ENCODE results near the gene STAC3.
"Not testable (repeated sequence)": the region's sequence is repeated elsewhere in the genome, so short reads cannot be mapped to it uniquely, and the experiment has no call there.

Gene STAC3

GRCh38 chr12:57250956-57251355 is at the start of gene STAC3:
TSS of gene STAC3 (minus strand) at chr12:57251187. CDS start at chr12:57249636, 1,551 bp downstream.
- no peak for DNase-seq (ENCODE audit: low read depth in 3 of 3, low spot score in 1 of 3)

GRCh38 chr12:57299514-57300016 is 48.6 kb upstream of the STAC3 start:
- no peak for DNase-seq (ENCODE audit: low read depth in 3 of 3, low spot score in 1 of 3)

- DNase-seq (ENCODE audit: low read depth in 3 of 3, low spot score in 1 of 3), result no peak
Observed at GRCh38 chr12:57296291-57296690, 45.3 kb upstream of the STAC3 start.

GRCh38 chr12:57282073-57282472 is 31.1 kb upstream of the STAC3 start:
- DNase-seq (ENCODE audit: low read depth in 3 of 3, low spot score in 1 of 3), result not testable (repeated sequence)

- DNase-seq (ENCODE audit: low read depth in 3 of 3, low spot score in 1 of 3), result peak; percentile 28 to 47 (median 37)
Observed at GRCh38 chr12:57280211-57281062, 29.4 kb upstream of the STAC3 start.

- no peak for DNase-seq (ENCODE audit: low read depth in 3 of 3, low spot score in 1 of 3)
Observed at GRCh38 chr12:57278465-57279381, 27.7 kb upstream of the STAC3 start.

GRCh38 chr12:57276935-57277563 is 26.1 kb upstream of the STAC3 start:
- DNase-seq (ENCODE audit: low read depth in 3 of 3, low spot score in 1 of 3), result no peak

GRCh38 chr12:57276233-57276632 is 25.2 kb upstream of the STAC3 start:
- DNase-seq (ENCODE audit: low read depth in 3 of 3, low spot score in 1 of 3), result not testable (repeated sequence)

- DNase-seq (ENCODE audit: low read depth in 3 of 3, low spot score in 1 of 3), result no peak
Observed at GRCh38 chr12:57273516-57273915, 22.5 kb upstream of the STAC3 start.

- DNase-seq (ENCODE audit: low read depth in 3 of 3, low spot score in 1 of 3), result no peak
Observed at GRCh38 chr12:57272337-57273151, 21.6 kb upstream of the STAC3 start.

GRCh38 chr12:57270966-57271470 is 20.0 kb upstream of the STAC3 start:
- DNase-seq (ENCODE audit: low read depth in 3 of 3, low spot score in 1 of 3), result no peak

- no peak for DNase-seq (ENCODE audit: low read depth in 3 of 3, low spot score in 1 of 3)
Observed at GRCh38 chr12:57268264-57268663, 17.3 kb upstream of the STAC3 start.

GRCh38 chr12:57266681-57267080 is 15.7 kb upstream of the STAC3 start:
- DNase-seq (ENCODE audit: low read depth in 3 of 3, low spot score in 1 of 3), result no peak

GRCh38 chr12:57263096-57263495 is 12.1 kb upstream of the STAC3 start:
- DNase-seq (ENCODE audit: low read depth in 3 of 3, low spot score in 1 of 3), result no peak

- DNase-seq (ENCODE audit: low read depth in 3 of 3, low spot score in 1 of 3), result no peak
Observed at GRCh38 chr12:57262126-57262822, 11.3 kb upstream of the STAC3 start.

GRCh38 chr12:57261428-57261865 is 10.5 kb upstream of the STAC3 start:
- DNase-seq (ENCODE audit: low read depth in 3 of 3, low spot score in 1 of 3), result no peak

GRCh38 chr12:57260366-57260765 is 9.4 kb upstream of the STAC3 start:
- DNase-seq (ENCODE audit: low read depth in 3 of 3, low spot score in 1 of 3), result no peak

- no peak for DNase-seq (ENCODE audit: low read depth in 3 of 3, low spot score in 1 of 3)
Observed at GRCh38 chr12:57258977-57259970, 8.3 kb upstream of the STAC3 start.
